HG03460 (cell line): ENCODE data around the gene GATAD2B.

Experiments used
- ATAC-seq: cut with Tn5 transposase; IDR thresholded peaks from one replicate; pipeline ENCODE4 v1.9.1; 2021; ENCODE audit not compliant: unreplicated experiment

Gene GATAD2B

DNA sequence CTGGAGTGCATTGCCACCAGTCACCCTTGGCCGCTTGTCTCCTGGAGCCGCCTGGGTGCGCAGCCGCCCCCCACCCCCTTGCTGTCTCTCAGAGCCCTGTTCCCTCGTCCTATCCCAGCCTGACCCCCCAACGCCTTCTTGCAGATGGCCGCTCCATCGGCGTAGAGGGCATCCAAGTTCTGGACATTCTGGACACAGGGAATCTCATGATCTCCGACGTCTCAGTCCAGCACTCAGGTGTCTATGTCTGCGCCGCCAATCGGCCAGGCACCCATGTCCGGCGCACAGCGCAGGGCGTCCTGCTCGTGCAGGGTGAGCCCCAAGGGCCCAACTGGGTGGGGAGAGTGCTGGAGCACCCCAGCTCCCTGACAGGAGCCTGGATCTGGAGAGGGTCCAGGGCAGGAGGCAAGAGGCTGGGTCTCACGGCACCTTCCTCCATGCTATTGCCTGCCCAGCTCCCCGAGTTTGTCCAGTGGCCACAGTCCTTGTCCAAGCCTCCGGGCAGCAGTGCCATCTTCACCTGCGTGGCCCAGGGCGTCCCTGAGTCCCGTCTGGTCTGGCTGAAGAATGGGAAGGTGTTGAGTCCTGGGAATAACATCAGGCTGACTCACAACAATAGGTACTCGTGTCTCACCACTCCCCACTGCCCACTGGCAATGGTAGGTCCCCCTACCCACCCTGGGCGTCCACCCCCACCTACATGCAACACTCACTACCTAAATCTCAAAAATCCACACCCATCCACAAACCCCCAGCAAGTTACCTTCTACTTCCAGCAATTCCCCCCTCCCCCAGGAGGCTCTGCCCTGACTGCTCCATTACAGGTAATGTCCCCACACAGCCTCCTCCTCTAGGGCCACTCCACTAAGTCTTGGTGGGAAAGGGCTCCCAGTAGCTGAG lies 123.0 kb downstream of the GATAD2B start:
- no peak for ATAC-seq

DNA sequence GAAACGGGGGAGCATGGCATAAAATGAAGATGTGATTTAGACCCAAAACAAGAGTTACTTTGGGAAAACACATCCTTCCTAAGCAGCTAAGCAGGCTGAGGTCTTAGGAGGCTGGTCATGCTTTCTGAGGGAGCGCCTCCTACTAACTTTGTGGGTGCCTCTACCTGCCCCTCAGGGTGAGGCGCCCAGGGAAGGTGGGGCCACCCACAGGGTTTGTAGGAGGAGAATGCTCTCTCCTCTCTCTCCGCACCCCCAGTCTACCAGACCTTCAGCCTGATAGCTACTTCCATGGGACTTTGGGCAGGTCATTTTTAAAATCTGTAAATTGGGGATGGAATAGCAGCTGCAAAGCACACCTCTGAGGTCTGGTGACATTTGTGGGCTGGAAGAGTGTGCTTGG lies 123.8 kb downstream of the GATAD2B start:
- no peak for ATAC-seq

DNA sequence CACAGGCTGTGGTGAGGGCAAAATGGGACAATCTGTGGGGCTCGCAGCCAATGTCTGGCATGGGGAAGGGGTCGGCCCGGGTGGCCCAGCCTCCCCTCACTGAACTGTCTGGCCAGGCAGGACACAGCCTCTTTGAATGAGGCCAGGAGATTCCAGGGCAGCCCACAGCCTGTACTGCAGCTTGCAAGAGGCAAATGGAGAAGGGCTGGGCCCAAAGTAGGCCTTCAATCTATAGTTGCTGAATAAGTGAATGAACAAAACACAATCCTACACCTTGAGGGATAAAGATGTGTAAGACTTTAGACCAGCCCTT lies 124.3 kb downstream of the GATAD2B start:
- ATAC-seq, result no peak

DNA sequence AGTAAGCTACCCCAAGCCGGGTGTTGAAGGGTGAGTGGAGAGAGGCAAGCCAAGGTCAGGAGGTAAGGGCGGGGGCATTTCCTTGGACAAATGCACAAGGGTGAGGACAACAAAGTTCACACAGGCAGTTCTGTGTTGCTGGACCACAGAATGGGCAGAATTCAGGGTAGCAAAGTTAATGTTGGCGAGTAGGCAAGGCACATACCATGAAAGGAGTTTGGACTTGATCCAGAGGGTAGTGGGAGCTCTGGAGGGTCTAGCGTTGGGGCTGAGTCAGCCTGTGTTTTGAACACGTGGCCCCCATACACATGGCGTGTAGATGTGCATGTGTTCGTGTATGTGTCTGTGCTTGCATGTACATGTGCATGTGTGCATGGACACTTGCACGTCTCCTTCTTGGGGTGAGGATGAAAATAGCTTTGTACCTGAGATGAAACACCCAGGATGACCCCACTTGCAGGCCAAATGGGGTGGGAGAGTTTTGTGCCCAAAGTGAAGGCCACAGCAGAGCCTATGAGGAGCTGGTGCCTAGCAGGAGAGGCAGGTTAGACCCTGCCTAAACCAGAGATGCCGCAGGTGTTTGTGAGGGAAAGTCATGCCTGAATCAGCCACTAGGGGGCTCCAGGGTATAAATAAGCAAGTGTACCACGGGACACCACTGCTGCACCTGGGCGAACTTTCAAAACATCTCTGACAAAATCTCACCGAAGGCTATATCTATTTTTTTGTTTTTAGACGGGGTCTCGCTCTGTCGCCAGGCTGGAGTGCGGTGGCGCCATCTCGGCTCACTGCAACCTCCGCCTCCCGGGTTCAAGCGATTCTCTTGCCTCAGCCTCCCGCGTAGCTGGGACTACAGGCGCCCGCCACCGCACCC lies 125.7 kb downstream of the GATAD2B start:
- ATAC-seq, result no peak

DNA sequence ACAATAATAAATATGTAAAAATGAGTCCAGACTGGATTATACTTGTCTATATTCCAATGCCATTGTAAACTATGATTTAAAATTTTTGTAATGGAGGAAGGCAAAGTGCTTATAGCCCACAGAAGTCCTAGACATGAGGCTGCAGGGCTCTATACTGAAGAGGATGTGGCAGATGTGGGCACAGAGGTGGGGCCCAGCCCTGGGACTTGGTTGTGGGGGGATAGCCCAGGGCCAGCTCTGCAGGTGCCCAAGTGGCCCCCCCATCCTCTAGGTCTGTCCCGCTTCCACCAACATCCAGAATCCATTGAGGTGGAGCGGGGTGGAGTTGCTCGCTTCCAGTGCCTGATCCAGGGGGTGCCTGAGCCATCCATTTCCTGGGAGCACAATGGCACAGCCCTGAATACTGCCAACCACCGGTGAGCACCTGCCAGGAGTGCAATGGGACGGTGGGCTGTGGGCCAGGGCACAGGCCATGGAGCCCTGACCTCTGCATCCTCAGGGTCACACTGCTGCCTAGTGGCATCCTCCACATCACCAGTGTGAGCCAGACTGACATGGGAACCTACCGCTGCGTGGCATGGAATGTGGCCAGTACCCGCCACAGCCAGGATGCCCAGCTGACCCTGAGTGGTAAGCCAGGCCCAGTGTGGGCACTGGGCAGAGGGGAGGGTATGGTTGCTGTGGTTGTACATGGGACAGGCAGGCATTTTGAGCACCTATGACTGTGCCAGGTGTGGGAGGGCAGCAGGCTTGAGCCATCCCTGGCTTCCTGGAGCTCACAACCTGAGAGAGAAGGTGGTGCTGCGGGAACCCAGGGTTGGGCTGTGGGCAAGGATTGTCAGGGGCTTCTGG lies 126.6 kb downstream of the GATAD2B start:
- no peak for ATAC-seq

DNA sequence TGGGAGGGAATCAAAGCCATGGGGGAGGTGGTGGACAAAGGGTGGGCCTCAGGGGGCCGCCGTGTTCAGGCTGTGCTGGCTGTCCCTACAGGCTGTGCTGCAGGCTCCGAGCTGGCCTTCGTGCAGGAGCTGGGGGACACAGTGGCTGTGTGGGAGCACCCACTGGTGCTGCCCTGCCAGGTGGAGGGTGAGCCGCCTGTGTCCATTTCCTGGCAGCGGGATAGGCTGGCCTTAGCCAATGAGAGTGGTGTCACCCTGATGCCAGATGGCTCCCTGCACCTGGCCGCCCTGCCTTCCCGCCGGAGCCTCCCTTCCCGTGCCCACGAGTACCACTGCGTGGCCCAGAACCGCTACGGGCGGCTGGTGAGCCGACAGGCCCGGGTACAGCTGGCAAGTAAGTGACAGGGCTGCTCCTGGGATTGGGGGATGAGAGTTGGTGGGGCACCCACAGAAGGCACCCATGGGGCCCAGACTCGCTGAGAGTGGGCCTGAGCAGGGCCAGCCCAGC lies 127.4 kb downstream of the GATAD2B start:
- ATAC-seq, result no peak

DNA sequence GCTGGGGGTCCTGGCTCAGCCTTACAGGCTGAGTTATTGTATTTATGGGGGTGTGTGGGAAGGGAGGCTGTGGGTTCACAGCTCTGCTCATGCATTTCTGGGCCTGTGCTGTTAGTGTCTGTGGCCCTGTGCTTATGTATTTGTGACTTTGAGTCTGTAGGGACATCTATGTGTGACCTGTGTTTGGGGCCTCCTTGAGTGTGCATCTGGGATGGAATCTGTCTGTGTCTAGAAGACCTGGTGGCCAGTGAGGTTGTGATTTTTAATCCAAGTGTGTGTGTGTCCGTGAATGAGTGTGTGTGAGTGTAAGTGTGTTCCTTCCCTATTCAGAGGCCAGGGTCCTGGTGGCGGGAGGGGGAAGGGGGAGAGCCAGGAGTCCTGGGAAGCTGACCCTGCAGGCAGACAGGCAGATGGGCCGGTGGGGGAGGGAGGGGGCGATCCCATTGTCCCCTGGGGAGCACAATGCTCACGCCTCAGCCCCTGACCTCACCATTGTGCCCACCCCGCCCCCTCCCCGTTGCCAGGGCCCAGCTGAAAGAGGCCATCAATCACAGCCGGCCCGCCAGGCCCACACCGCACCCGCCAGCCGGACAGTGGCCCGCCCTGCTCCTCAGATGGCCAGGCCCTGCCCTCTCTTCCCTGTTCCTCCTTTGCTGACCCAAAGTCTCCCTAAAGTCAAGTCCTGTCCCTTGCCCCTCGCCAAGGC lies 128.0 kb downstream of the GATAD2B start:
- ATAC-seq, result no peak

DNA sequence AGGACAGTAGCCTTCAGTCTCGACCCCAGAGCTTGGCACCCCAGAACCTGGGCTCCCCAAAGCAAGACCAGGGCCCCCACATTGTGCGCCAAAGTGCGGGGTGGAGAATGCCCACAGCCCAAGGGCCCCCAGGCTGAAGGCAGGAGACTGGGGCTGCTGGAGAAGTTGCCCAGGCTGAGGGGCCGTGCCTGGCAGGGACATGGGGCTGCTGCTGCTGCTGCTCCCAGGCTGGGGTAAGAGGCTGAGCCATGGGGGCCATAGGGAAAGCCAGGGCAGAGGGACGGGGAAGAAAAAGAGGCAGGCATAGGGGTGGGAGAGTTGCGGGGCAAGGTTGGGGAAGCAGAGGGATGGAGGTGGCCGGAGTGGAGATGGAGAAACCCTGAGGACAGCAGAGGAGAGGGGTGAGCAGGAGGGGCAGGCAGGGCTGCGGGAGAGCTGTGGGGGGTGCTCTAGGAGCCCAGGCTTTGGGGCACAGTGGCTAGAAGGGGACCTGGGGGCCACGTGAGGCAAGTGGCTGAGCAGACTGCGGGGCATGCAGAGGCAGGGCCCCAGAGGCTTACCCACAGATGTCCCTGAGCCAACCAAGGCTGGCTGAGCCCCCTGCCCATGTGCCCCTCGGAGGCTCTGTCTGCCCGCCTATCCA lies 128.7 kb downstream of the GATAD2B start:
- no peak for ATAC-seq

DNA sequence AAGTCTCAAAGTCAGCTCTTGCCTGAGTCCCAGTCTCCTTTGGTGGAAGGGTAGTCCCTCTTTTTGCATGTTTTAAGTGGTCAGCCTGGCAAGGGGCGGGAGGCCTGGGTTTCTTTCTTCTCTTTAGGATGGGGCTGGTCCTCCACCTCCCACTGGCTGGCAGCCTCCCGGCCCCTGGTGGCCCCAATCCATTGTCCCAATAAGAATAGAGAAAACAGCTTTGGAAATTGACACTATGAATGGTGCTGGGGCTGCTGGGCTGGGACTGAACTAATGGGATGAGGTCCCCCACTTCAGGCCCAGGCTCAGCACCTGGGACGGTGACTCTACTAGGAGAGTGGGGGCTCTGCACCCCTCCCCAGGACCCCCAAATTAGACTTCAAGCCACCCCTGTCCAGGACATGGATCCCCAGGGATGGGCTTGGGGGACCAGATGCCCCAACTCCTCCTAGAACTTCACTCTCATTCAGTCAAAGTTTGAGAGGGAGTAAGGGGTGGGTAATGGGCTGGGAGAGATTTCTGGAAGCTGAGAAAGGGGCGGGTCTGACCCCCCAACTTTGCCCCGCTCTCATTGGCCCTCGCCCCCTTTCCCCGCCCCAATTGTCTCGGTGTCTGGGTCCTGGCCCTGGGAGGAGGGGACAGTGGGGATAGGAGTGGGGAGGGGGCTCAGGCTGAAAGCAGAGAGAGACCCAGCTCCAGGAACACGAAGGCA lies 129.4 kb downstream of the GATAD2B start:
- ATAC-seq, result no peak

DNA sequence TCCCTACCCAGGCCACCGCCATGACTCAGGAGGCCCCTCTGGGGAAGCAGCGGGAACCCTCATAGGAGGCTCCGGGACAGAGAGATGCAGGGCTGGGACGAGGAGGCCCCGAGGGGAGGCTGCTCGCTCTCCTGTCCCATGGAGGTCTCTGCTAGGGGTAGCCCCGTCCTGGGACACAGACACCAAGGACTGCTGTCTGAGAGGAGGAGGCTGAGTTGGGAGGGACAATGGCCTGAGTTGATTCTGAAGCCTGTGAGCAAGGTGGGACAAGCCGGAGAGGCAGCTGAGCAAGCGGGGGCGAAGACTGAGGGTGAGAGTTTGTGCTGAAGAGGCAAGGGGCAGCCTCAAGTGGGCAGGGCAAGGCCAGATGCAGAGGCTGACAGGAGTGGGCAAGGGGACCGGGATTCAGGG lies 130.1 kb downstream of the GATAD2B start:
- no peak for ATAC-seq

DNA sequence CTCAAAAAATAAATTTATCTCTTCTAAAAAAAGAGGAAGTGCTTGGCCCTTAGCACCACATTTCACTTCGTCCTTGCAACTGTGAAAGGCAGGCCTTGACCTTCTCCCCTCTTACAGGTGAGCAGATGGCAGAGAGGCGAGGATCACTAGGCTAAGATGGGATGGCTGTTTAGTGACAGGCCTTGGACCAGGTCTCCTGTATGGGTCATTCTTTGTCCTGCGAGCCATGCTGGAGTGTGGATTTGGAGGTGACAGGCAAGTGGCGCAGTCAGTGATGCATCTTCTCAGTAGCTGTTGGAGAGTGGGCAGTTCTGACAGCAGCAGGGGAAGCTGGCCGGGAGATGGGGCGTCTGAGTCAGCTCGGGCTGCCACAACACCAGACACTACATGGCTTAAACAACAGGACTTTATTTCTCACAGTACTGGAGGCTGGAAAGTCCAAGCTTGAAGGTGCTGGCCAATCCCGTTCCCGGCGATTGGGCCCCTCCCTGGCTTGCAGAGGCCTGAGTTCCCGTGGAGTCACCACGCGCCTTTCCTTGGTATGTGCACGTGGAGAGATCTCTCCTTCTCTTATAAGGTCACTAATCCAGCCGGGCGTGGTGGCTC lies 131.0 kb downstream of the GATAD2B start:
- no peak for ATAC-seq

DNA sequence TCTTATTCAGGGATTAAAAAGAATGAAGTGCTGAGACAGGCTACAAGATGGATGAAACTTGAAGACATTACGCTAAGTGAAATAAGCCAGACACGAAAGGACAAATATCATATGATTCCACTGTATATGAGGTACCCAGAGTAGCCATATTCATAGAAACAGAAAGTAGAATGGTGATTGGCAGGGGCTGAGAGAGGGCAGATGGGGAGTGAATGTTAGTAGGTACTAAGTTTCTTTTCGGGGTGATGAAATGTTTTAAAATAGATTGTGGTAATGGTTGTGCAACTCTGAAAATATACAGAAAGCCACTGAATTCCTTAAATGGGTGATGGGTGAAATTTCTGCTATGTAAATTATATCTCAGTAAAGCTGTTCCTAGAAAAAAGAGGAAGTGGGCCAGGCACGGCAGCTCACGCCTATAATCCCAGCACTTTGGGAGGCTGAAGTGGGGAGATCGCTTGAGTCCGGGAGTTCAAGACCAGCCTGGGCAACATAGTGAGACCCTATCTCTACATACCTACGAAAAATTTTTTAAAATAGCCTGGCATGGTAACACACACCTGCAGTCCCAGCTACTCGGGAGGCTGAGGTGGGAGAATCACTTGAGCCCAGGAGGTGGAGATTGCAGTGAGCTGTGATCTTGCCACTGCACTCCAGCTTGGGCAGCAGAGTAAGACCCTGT lies 131.7 kb downstream of the GATAD2B start:
- ATAC-seq, result peak; percentile 85

DNA sequence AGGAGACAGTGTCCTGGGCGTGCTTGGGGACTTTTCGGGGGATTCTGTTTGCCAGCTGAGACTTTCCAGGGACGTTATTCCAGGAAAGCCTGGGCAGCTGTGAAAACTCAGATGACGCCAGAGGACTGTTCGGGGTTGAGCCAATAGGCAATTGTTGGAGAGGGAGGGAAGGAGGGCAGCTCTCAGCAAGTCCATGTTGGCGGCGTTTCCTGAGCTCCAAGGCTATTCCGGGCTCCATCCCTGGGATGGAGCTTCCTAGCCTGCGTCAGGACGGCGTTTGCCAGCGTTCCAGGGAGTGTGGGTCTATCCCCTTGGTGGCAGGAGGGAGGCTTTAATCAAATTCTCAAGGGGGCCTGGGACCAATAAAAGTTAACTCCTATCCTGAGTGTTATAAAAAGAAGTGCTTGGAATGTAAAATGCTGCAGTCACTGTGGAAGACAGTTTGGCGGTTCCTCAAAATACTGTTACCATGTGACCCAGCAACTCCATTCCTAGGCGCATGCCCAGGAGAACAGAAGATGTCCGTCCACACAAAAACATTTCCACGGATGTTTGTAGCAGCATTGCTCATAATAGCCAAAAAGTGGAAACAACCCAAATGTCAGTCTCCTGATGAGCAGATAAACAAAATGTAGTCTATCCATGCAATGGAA lies 132.3 kb downstream of the GATAD2B start:
- no peak for ATAC-seq

DNA sequence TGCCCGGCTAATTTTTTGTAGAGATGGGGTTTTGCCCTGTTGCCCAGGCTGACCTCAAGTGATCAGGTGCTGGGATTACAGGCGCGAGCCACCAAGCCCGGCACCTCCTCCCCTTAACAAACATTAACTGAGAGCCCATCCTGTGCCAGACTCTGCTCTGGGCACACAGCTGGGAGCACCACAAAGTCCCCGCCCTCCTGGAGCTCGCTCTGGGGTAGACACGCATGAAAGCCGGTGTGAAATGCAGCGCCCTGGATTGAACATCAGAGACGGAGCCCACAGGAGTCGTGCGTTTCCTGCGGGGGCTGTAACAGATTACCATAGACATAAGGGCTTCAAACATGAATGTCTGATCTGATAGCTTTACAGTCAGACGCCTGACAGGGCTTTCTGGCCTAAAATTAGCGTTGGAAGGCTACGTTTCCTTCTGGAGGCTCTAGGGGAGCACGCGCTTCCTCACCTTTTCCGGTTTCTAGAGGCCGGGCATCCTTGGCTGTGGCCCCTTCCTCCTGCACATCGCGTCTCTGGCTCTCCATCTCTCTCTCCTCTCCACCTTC lies 133.2 kb downstream of the GATAD2B start:
- no peak for ATAC-seq

DNA sequence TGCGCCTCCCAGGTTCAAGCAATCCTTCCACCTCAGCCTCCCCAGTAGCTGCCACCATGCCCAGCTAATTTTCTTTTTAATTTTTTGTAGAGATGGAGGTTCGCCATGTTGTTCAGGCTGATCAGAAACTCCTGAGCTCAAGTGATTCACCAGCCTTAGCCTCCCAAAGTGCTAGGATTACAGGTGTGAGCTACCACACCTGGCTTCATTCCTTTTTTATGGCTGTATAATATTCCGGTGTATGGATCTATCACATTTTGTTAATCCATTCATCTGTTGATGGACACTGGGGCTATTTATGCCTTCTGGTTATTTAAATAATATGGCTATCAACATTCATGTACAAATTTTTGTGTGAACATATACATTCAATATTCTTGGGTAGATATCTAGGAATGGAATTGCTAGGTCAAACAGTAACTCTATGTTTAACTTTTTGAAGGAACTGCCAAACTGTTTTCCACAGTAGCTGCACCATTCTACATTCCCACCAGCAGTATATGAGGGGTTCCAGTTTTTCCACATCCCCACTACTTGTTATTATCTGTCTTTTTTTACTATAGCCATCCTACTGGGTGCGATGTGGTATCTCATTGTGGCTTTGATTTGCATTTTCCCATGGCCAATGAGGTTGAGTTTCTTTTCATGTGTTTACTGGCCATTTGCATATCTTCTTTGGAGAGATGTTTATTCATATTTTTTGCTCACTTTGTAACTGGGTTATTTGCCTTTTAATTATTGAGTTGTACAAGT lies 136.6 kb downstream of the GATAD2B start:
- no peak for ATAC-seq

DNA sequence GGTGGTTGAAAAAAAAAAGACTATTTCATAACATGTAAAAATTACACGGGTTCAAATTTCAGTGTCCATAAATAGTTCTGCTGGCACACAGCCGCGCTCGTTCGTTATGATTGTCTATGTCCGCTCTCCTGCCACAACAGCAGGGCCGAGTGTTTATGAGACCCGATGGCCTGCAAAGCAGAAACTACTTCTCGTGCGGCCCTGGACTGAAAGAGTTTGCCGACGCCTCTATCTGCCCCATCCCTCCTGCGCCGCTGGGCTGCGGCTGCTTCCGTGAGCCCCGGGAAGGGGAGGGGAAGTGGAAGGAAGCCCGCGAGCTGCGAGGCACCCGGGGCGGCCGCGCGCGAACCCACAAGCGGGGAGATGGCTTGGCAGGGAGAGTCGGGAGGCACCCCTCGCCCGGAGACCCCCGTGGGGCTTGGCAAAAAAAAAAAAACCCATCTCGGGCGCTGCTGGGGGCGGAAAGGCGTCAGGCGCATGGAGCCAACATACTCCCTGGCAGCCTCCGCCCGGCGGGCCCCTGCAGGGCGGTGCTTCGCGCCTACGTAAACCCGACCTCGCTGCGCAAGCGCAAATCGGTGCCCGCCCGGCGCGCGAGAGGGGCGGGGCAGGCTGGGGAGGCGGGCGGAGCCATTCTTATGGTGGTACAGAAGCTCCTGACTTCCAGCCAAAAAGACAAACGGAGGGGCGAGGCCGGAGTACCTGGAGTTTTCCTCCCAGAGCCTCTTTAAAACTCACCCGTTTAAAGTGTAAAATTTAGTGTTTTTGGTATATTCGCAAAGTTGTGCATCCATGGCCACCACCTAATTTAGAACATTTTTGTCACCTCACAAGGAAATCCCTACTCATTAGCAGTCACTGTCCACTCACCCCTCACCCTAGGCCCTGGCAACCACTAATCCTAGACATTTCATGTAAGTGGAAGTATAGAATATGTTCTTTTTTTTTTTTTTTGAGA lies 139.3 kb downstream of the GATAD2B start:
- ATAC-seq, result peak; percentile 84
